IMR-90 (cell line): ENCODE data around the gene ABHD15.

ENCODE experiments used
- CEBPB ChIP-seq: IDR thresholded peaks from 2 replicates; pipeline ENCODE4 v1.6.1; 2012; ENCODE audit warnings: low read depth, low read length, improper control_type of control experiment
- CHD1 ChIP-seq: IDR thresholded peaks from 2 replicates; pipeline ENCODE4 v1.6.1; 2012; ENCODE audit warnings: low read depth, low read length, improper control_type of control experiment
- MAZ ChIP-seq: IDR thresholded peaks from 2 replicates; pipeline ENCODE4 v1.6.1; 2012; ENCODE audit warnings: low read depth, mild to moderate bottlenecking, low read length, improper control_type of control experiment, moderate library complexity, borderline replicate concordance
- MXI1 ChIP-seq: IDR thresholded peaks from 2 replicates; pipeline ENCODE4 v1.6.1; 2012; ENCODE audit warnings: low read depth, mild to moderate bottlenecking, low read length, moderate library complexity, borderline replicate concordance
- POLR2A ChIP-seq: IDR thresholded peaks from 2 replicates; pipeline ENCODE4 v1.6.1; 2012; ENCODE audit warnings: mild to moderate bottlenecking, low read depth, low read length
- RAD21 ChIP-seq: IDR thresholded peaks from 2 replicates; pipeline ENCODE4 v1.6.1; 2012; ENCODE audit warnings: low read length, improper control_type of control experiment
- RCOR1 ChIP-seq: IDR thresholded peaks from 2 replicates; pipeline ENCODE4 v1.6.1; 2012; ENCODE audit warnings: mild to moderate bottlenecking, low read length, improper control_type of control experiment; ENCODE audit not compliant: insufficient replicate concordance
- SMC3 ChIP-seq: fragments of 150-350 bp; IDR thresholded peaks from 2 replicates; pipeline ENCODE4 v1.6.1; 2016; ENCODE audit warnings: low read depth, mild to moderate bottlenecking, antibody characterized with exemption, low read length, moderate library complexity
- TF ChIP-seq, protein P1 (sequence below): conservative IDR thresholded peaks from 2 replicates; pipeline ENCODE4 v1.5.1; 2012; ENCODE audit warnings: mild to moderate bottlenecking, low read depth, low read length, improper control_type of control experiment

- TF ChIP-seq, protein P1, sequence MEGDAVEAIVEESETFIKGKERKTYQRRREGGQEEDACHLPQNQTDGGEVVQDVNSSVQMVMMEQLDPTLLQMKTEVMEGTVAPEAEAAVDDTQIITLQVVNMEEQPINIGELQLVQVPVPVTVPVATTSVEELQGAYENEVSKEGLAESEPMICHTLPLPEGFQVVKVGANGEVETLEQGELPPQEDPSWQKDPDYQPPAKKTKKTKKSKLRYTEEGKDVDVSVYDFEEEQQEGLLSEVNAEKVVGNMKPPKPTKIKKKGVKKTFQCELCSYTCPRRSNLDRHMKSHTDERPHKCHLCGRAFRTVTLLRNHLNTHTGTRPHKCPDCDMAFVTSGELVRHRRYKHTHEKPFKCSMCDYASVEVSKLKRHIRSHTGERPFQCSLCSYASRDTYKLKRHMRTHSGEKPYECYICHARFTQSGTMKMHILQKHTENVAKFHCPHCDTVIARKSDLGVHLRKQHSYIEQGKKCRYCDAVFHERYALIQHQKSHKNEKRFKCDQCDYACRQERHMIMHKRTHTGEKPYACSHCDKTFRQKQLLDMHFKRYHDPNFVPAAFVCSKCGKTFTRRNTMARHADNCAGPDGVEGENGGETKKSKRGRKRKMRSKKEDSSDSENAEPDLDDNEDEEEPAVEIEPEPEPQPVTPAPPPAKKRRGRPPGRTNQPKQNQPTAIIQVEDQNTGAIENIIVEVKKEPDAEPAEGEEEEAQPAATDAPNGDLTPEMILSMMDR: no peak
- TF ChIP-seq POLR2A (no peak), CHD1 (no peak), CEBPB (no peak), SMC3 (no peak), RAD21 (no peak), MAZ (no peak), MXI1 (no peak), RCOR1 (no peak)
These were observed 15.9 kb upstream of the ABHD15 start for GRCh38 chr17:29582772-29583171.
